Smooth muscle cell (in vitro differentiated cells): ENCODE data around the gene UBE2Q1. TPM values are rescaled to one million over a fixed set of nuclear protein-coding genes. Genes with fewer than 3 reads are reported as not detected.

Experiments used
- DNase-seq: peaks from one replicate; lab custom pipeline; 2025; ENCODE audit not compliant: unreplicated experiment; lab: John Stamatoyannopoulos, UW
- H2AFZ ChIP-seq: fragments of 200-600 bp; sonication (generic); 2 replicates; pipeline ENCODE4 v1.6.0; 2016; ENCODE audit warnings: antibody characterized with exemption, low read depth, mild to moderate bottlenecking
- H3F3A ChIP-seq: fragments of 200-600 bp; sonication (generic); 2 replicates; pipeline ENCODE4 v1.6.0; 2017; ENCODE audit warnings: antibody characterized with exemption, low read depth
- H3K27ac ChIP-seq: fragments of 200-600 bp; sonication (generic); 2 replicates; pipeline ENCODE4 v1.5.1; 2016; ENCODE audit warnings: low read depth, mild to moderate bottlenecking
- H3K27me3 ChIP-seq: fragments of 200-600 bp; sonication (generic); 2 replicates; pipeline ENCODE4 v1.6.1; 2016; ENCODE audit warnings: low read depth, mild to moderate bottlenecking
- H3K36me3 ChIP-seq: fragments of 200-600 bp; sonication (generic); 2 replicates; pipeline ENCODE4 v1.5.1; 2016; ENCODE audit warnings: low read depth
- H3K4me1 ChIP-seq: fragments of 200-600 bp; sonication (generic); 2 replicates; pipeline ENCODE4 v1.5.1; 2016; ENCODE audit warnings: low read depth
- H3K4me2 ChIP-seq: fragments of 200-600 bp; sonication (generic); 2 replicates; pipeline ENCODE4 v1.6.0; 2016; ENCODE audit warnings: mild to moderate bottlenecking
- H3K4me3 ChIP-seq: fragments of 200-600 bp; sonication (generic); 2 replicates; pipeline ENCODE4 v1.5.1; 2016; ENCODE audit warnings: mild to moderate bottlenecking
- H3K79me2 ChIP-seq: fragments of 200-600 bp; sonication (generic); 2 replicates; pipeline ENCODE4 v1.6.0; 2016; ENCODE audit warnings: low read depth, mild to moderate bottlenecking
- H3K9ac ChIP-seq: fragments of 200-600 bp; sonication (generic); 2 replicates; pipeline ENCODE4 v1.6.0; 2016; ENCODE audit warnings: low read depth
- H3K9me3 ChIP-seq: fragments of 200-600 bp; sonication (generic); replicated peaks from 2 replicates; pipeline ENCODE4 v1.5.1; 2016; ENCODE audit warnings: low read depth
- H4K20me1 ChIP-seq: fragments of 200-600 bp; sonication (generic); 2 replicates; pipeline ENCODE4 v1.6.0; 2016; ENCODE audit warnings: low read depth
- CTCF ChIP-seq: fragments of 200-600 bp; sonication (generic); IDR thresholded peaks from 2 replicates; pipeline ENCODE4 v1.5.1; 2017; ENCODE audit warnings: borderline replicate concordance, mild to moderate bottlenecking, antibody characterized with exemption; ENCODE audit not compliant: insufficient read depth, poor library complexity, severe bottlenecking
- WGBS: methylation state at CpG from one replicate; pipeline ENCODE4 v1.1.7; 2016; ENCODE audit warnings: low lambda C conversion rate; 5-methylcytosine and 5-hydroxymethylcytosine counted together
- polyA plus RNA-seq: library from polyadenylated mRNA; unstranded; fragments of >200 nt; fragmentation: Nextera tagmentation; extraction: Ambion mirVana; gene quantifications from 2 replicates; pipeline ENCODE4 v1.2.1, GENCODE V29; 2016
- total RNA-seq: library from RNA; depleted of rRNA; stranded (reverse); fragments of >200 nt; gene quantifications from 2 replicates; pipeline ENCODE4 v1.2.3, GENCODE V29; 2014

UBE2Q1 gene
- total and polyA plus RNA-seq, 2 experiments from 2014 or later, result 15.1 to 37.9 TPM

- Histone ChIP-seq H3K27ac (peak overlapping the region; percentile 74), H3K36me3 (no peaks in the 10 kb centered on the region), H3K9me3 (no peaks in the 10 kb centered on the region), H3K4me3 (peak overlapping the region; percentile 73), H3K79me2 (peaks cover 26% of the 10 kb centered on the region), H3F3A (peaks cover 7% of the 10 kb centered on the region), H3K27me3 (no peaks in the 10 kb centered on the region), H4K20me1 (peaks cover 33% of the 10 kb centered on the region), H3K9ac (no peak overlapping the region), H3K4me2 (peak overlapping the region; percentile 77), H3K4me1 (peaks cover 3% of the 10 kb centered on the region), H2AFZ (peak overlapping the region; percentile 20)
- peak; percentile 57 for DNase-seq
- peak; percentile 91 for TF ChIP-seq CTCF
- 15% methylated on average over 13 of the region's 13 CpGs for WGBS
Observed at GRCh38 chr1:154559466-154560044, 1.1 kb upstream of the UBE2Q1 start.

GRCh38 chr1:154558720-154559465, 431 bp upstream of the UBE2Q1 start:
- H3K27me3 ChIP-seq, result no peaks in the 10 kb centered on the region
- peak overlapping the region; percentile 77 for H3K4me2 ChIP-seq
- peak overlapping the region; percentile 73 for H3K4me3 ChIP-seq
- 5% methylated on average over 42 of the region's 57 CpGs for WGBS
- H3K36me3 ChIP-seq, result no peaks in the 10 kb centered on the region
- peaks cover 33% of the 10 kb centered on the region for H4K20me1 ChIP-seq
- H3K9ac ChIP-seq, result peak overlapping the region; percentile 4
- H3K4me1 ChIP-seq, result peaks cover 3% of the 10 kb centered on the region
- DNase-seq, result peak; percentile 96
- no peak for TF ChIP-seq CTCF
- peaks cover 7% of the 10 kb centered on the region for H3F3A ChIP-seq
- no peaks in the 10 kb centered on the region for H3K9me3 ChIP-seq
- H3K79me2 ChIP-seq, result peaks cover 26% of the 10 kb centered on the region
- H3K27ac ChIP-seq, result peak overlapping the region; percentile 74
- H2AFZ ChIP-seq, result peak overlapping the region; percentile 20

GRCh38 chr1:154557248-154557938, 1.1 kb downstream of the UBE2Q1 start:
- H3K79me2 ChIP-seq, result peaks cover 26% of the 10 kb centered on the region
- peak overlapping the region; percentile 93 for H3K4me2 ChIP-seq
- no peak for TF ChIP-seq CTCF
- no peak overlapping the region for H3K27ac ChIP-seq
- WGBS, result 16% methylated on average over 7 of the region's 7 CpGs
- no peaks in the 10 kb centered on the region for H3K27me3 ChIP-seq
- H3K4me1 ChIP-seq, result peaks cover 3% of the 10 kb centered on the region
- H3K36me3 ChIP-seq, result peaks cover 7% of the 10 kb centered on the region
- no peaks in the 10 kb centered on the region for H3K9me3 ChIP-seq
- H3F3A ChIP-seq, result peaks cover 8% of the 10 kb centered on the region
- H3K9ac ChIP-seq, result peak overlapping the region; percentile 52
- H4K20me1 ChIP-seq, result peaks cover 44% of the 10 kb centered on the region
- DNase-seq, result no peak
- H3K4me3 ChIP-seq, result peak overlapping the region; percentile 73
- no peak overlapping the region for H2AFZ ChIP-seq
